ENCODE data around the gene ARHGEF10L. TPM values are rescaled to one million over a fixed set of nuclear protein-coding genes. Genes with fewer than 3 reads are reported as not detected.

ARHGEF10L gene
- total RNA-seq, 1 donor from 2014 or later, result 28.3 TPM

DNA sequence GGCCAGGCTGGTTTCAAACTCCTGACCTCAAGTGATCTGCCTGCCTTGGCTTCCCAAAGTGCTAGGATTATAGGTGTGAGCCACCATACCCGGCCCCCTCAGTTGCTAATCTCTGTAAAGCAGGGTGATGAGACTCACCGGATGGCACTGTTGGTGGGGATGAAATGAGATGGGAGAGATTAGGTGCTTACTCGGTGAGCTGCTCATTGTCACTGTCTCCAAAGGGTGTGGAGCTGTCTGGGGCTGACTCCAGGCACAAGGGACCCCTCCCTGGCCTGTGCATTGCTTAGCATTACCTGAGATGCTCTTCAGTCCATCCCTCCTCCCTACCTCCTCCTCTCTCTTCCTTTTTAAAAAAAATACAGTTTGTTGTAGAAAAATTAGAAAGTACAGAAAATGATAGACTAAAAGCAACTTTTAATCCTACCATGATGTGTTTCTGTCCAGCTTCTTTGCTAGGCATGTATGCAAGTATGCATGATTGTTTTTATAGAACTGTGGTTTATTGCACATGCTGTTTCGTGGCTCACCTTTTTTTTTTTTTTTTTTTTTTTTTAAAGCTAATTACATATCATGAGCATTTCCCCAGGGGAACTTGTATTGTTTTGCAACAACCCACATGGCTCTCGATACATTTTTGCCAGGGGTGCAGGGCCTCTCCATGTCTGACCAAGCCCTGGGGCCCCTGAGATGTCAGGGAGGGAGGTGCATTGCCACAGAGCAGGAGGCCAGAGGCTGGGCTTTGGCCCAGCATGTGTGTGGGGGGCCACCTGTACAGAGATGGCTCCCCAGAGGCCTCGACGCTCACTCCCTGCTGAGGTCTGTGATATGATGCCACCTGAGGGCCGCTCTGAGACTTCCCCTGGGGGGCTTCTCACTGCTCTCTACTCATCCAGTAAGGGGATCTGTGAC lies 55.4 kb downstream of the ARHGEF10L start:
- no peak for ATAC-seq

DNA sequence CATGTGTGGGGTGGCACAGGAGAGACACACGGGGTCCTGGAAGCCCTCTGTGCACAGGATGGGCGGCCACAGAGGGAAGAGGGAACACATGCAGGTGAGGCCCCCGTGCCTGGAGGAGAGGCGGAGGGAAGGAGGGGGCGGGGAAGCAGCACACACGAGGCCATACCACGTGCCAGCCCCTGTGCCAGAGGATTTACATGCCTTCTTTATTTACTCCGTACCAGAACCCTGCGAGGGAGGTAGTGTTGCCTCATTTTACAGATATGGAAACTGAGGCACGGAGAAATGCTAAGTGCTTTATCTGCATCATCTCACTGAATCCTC lies 56.1 kb downstream of the ARHGEF10L start:
- ATAC-seq, result no peak

DNA sequence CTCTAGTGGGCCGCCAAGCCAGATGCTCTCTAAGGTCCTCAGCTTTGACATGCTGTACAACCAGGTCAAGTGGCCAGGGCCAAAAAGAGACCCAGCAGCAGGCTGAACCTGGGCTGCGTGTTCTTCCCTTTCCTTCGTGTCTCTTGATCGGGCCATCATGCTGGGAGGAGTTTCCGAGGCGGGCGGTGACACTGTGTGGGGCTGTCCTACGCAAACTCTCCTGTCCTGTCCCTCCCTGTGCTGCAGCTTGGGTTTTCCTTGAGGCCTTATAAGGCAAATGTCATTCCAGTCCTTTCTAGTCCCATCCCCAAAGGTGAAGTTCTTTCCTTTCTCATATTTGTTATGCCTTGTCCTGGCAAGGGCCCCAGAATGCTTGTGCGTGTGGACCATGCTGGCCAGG lies 56.7 kb downstream of the ARHGEF10L start:
- ATAC-seq, result no peak

DNA sequence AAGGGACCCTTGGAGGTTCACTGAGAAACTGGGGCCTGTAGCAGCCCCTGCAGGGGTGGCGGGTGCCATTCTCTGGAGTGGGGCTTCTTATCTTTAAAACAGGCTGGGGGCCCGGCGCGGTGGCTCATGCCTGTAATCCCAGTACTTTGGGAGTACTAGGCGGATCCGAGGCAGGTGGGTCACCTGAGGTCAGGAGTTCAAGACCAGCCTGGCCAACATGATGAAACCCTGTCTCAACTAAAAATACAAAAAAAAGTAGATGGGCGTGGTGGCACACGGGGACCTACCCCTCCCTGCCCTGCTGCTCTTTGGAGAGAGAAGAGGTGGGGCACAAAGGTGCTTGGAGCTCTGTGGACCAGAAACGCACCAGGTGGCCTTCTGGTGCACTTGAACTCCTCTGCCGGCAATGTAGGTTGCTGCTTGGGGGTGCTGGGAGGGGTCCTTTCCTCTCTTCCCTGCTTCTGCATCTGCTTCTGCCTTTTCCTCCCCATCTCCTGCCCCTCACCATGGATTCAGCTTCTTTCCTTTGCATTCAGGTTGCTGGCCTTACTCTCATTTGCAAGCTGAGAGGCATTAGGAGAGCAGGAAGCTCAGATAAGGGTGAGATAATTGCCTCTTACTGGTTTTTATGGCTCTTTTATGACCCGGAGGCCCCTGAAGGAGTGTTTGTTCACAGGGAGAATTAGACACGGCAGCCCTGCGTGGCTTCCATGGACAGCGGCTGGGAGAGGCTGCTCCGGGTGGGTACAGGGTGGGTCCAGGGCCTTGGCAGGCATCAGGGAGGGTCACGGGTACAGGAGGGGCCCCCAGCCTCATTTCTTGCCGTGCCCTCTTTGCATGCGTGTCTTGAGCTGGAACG lies 57.4 kb downstream of the ARHGEF10L start:
- ATAC-seq, result no peak

DNA sequence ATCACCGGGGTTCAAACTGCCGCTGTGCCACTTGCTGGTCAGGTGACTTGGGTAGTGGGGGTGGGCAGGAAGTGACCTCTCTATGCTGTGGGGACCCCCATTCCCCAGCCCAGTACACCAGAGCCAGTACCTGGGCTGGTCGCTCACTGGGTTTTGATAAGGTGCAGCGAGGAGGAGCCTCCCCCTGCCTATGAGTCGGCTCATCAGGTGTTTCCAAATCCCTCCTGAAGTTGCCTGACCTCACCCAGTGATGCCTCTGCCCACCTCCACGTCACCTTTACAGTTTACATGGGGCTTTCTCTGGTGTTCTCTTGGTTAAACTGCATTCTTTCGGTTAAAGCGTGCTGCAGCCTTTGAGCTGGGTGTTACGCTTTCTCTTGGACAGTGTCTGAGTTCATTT lies 58.2 kb downstream of the ARHGEF10L start:
- no peak for ATAC-seq

DNA sequence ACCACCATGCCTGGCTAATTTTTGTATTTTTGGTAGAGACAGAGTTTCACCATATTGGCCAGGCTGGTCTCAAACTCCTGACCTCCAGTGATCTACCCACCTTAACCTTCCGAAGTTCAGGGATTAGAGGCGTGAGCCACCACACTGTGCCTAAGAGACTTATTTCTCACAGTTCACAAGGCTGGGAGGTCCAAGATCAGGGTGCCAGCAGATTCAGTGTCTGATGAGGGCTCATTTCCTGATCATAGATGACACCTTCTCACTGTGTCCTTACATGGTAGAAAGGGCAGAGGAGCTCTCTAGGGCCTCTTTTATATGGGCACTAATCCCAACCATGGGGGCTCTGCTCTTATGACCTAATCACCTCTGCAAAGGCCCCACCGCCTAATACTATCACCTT lies 58.8 kb downstream of the ARHGEF10L start:
- ATAC-seq, result no peak

DNA sequence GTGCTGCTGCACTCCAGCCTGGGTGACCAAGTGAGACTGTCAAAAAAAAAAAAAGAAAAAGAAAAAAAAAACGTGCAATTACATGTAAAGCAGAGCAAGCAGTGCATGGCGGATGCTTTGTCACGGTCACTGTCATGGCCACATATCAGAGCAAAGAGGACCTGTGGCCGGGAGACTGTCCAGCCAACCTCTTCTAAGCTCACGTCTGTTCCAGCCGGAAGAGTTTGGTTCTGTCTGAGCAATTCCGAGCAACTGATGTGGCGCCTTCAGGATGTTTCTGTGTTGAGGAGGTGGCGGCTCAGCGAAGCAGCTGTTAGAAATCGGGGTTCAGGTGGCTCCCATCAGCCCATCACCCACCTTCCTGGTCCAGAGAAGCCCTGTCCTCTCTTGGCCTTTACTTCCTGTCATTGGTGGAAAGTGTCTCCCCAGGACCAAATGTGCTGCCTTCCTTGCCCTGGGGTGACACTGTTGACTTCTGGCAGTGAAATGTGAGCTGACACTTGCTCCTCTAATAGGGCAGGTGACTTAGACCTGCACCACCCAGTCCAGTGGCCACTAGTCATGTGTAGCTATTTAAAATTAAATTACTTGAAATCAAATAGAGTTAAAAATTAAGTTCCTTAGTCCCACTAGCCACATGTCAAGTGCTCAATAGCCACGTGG lies 59.9 kb downstream of the ARHGEF10L start:
- ATAC-seq, result no peak

DNA sequence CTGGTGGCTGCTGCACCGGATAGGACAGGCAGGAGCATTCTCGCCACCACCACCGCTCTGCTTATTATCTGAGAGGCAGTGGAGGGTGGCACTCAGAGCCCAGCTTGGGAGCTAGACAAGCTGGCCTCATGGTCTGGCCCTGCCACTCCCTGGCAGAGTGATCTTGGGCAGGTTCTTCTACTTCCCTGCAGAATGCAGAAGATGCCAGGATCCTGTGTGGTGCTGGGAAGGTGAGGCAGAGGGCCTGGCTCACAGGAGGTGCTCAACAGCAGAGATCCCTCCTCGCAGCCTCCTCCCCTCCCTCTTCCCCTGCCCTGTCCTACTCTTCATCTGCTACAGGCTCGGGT lies 60.4 kb downstream of the ARHGEF10L start:
- ATAC-seq, result peak; percentile 11

DNA sequence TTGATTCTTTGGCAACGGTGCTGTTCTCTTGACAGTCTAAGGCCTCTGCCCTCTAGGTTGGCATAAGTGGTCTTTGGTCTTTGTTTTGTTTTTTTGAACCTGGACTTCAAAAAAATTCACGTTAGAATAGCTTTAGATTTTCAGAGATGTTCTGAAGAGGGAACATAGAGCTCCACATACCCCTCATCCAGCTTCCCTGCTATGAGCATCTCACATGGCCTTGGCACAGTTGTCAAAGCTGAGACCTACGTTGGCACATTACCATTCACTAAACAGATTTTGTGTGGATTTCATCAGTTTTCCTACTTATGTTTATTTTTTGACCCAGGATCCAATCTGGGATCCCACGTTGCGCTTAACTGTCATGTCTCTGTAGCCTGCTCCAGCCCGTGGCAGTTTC lies 60.8 kb downstream of the ARHGEF10L start:
- ATAC-seq, result no peak

DNA sequence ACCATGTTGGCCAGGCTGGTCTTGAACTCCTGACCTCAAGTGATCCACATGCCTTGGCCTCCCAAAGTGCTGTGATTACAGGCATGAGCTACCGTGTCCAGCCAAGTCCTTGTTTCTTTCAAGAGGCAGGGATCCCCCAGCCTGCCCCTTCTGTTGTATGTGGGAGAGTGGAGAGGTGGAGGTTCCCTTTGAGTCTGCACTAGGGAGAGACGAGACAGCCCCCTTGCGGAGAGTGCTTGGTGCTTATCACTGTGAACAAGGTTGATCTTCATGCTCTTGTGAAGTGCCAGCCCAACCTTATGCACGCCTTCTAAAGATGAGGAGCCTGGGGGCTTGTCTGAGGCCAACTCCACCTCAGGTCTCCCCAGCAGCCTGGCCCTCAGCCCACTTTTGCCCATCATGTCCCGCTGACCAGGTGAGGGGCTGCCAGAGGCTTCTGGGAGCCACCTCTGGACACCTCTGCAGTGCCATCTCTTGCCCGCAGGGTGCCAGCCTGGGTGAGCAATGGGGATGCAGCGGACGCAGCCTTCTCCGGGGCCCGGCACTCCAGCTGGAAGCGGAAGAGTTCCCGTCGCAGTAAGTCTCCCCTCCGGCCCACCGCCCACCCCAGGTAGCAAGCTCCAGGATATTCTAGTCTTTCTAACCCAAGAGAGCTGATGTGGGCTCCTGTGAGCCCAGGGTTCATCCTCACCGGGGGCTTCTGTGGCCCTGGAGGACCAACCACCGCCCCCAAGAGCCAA lies 62.3 kb downstream of the ARHGEF10L start:
- ATAC-seq, result no peak

DNA sequence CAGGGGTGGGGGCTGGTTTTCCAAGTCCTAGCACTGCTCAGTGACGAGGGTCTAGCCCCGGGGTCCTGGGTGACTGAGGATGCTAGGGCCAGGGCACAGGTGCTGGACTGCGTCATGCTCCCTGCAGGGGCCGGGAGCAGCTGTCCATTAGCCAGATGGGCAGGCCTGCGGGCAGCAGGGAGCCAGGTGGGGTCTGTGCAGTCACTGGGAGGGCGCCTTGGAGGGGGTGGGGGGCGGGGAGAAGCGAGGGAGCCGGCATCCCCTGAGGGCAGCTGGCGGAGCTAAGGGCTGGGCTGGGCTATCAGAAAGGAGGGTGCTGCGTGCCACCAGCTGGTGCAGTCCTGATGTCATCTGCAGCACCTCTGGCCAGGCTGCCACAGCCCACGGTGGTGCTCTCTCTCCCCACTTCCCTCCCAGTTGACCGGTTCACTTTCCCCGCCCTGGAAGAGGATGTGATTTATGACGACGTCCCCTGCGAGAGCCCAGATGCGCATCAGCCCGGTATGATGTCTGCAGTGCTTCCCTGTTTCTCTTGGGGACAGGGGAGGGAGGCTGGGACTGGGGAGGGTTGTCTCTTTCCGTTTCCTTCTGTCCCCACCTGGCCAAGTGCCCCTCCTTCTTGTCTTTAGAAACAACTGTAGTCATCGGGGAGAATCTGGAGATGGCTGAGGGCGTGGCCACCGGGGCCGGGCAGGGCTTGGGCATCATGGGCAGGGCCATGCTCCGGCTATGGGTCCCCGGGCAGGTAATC lies 63.8 kb downstream of the ARHGEF10L start:
- no peak for ATAC-seq

DNA sequence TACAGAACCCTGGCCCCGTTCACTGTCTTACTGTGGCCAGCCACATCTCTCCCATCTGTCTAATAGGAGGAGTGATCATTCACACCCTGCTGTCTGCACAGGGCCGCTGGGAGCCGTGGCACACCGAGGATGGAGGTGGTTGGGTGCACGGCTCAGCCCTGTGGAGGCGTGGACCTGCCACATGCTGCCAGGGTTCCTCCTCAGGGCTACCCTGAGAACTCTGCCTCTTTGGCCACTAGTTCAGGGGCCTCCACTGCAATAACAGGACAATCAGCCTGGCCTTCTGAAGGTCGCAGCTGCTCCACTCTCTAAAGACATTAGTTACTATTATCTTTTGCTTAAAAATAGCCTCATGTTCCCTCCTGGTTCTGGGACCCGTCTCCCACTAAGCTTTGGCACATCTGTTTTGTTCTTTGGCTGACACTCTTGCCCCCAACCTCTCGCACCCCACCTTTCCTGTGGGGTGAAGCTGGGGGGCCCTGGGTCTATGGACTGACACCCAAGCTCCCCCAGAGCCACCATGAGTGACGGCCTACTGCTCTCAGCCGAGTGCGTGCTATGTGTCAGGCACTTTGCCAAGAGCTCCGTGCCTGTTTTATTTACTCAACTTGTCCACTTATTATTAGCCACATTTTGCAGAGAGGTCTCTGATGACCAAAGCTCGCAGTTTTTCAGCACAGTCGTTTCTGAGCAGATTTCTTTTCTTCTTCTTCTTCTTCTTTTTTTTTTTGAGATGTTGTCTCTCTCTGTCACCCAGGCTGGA lies 66.3 kb downstream of the ARHGEF10L start:
- ATAC-seq, result no peak

DNA sequence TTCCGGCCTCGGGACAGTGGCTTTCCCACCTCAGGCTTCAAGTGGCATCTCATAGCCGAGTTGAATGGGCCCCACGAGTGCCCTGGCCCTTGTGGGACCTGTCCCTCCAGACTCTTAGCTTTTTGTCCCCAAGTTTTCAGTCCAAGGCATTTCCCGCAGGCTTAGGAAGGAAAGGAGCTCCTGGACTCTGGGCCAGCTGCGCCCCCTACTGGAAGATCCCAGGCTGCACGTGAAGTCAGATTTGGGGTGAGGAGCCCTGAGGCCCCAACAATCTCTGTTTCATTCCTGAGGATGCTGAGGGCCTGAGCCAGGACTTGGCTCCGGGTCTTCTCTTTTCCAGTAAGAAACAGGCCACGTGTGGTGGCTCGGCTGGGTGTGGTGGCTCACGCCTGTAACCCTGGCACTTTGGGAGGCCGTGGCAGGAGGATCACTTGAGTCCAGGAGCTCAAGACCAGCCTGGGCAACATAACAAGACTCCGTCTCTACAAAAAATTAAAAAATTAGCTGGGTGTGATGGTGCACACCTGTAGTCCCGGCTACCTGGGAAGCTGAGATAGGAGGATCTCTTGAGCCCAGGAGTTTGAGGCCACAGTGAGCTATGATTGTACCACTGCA lies 67.4 kb downstream of the ARHGEF10L start:
- peak; percentile 55 for ATAC-seq

DNA sequence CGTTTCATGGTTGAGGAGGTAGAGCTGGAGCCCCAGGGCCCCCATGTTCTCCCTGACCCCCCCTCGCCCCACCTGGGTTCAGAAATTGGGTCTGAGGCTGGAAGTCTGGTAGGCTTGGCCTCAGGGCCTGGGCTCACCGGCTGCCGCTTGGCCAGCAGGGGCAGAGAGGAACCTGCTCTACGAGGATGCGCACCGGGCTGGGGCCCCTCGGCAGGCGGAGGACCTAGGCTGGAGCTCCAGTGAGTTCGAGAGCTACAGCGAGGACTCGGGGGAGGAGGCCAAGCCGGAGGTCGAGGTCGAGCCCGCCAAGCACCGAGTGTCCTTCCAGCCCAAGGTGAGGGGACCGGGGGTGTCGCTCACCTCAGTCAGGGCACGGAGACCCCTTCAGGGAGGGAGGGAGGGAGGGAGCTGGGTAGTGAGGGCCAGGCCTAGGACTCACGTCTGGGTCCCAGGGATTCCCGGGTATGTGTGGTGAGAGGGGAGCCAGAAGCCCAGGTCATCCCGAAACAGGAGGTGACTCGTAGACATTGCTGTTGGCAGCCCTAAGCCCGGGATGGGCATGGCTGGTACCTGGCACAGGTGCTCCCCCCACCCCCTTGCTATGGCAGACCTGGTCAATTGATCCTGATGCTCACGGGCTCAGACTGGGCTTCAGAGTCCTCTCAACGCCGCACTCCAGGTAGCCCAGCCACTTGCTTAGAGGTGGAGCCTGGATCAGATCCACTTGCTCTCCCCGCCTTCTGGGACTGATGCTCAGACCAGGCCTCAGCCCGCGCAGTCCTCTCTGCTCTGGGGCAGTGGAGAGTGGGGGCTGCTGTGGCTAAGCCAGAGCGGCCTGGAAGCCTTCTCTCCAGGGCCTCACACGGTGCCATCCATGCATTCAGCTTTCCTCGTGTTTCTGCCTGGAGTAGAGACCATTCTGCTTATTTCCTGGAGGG lies 68.4 kb downstream of the ARHGEF10L start:
- ATAC-seq, result no peak

DNA sequence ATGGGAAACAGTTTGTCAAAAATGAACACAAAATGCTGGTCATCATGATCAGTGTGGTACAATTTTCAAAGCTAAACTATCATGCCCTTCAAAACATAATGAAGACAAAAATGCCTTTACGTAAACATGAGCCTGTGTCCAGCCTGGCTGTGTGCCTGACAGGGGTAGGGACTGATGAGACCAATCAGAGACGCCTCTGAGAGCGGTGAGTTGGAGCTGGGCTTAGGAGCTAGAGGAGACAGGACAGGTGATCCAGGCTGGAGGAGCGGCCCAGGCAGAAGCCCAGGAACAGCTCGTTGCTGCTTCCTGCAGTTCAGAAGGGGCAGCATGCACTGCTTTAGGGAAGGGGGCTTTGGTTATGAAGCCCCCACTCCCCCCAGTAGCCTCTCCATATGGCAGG lies 70.0 kb downstream of the ARHGEF10L start:
- no peak for ATAC-seq

DNA sequence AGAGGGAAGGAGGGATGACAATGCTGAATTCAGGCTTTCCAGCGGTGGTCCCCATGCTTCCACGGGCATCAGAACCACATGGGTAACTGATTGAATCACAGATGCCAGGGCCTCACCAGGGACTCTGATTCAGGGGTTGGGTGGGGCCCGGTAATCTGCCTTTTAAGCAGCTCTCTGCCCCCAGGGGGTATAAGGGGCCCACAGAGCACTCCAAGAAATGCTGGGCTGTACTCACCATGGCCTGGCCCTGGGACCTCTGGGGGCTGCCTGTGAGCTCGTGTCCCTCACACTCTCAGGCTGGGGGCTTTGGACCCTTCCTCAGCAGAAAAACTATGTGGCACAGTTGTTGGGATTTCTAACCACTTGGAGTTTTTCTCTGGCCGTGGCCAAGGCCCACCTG lies 70.6 kb downstream of the ARHGEF10L start:
- no peak for ATAC-seq

DNA sequence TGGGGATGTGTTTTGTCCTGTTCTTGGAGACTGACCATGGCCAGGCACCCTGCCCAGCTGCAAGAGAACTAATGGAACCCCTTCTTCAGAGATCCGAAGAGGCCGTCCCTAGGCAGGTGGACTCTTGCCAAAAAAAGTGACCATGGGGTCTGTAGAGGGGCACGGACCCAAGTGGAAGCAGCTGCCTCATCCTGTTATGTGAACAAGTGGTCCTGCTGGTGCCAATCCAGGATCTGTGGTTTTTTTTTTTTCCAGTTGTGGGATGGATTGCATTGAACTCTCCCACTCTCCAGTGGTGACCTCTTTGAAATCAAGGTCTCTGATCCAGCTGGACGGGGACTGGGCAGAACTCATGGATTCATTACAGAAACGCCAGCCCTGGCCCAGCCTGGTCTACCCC lies 71.2 kb downstream of the ARHGEF10L start:
- ATAC-seq, result no peak

DNA sequence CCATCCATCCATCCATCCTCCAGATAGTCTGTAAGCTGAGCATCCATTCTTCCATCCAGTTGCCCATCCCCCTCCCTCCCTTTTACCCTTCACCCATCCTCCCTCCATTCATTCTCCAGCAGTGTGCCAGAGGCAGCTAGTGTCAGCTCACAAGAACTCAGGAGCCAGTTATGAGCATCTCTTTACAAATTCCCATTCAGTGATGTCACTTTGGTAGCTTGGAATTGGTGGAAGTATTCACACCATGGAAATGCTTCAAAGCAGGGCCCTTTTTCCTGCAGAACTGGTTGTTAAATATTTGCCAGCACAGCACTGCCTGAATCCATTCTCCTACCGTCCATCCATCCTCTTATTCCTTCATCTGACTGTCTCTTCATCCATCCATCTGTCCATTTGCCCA lies 72.5 kb downstream of the ARHGEF10L start:
- no peak for ATAC-seq

DNA sequence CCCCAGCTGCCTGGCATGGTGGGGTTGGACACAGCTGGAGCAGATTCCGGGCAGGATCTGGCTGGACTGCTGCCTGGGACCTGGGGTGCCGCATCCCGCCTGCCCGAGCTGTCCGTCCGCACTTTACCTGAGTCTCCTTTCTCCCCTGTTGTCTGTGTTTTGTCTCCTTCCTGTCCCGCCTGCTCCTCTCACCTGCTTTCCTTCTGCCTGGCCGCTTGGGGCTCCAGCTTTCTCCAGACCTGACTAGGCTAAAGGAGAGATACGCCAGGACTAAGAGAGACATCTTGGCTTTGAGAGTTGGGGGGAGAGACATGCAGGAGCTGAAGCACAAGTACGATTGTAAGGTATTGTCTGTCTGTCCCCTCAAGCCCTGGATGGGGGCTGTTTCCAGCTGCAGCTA lies 73.3 kb downstream of the ARHGEF10L start:
- no peak for ATAC-seq

DNA sequence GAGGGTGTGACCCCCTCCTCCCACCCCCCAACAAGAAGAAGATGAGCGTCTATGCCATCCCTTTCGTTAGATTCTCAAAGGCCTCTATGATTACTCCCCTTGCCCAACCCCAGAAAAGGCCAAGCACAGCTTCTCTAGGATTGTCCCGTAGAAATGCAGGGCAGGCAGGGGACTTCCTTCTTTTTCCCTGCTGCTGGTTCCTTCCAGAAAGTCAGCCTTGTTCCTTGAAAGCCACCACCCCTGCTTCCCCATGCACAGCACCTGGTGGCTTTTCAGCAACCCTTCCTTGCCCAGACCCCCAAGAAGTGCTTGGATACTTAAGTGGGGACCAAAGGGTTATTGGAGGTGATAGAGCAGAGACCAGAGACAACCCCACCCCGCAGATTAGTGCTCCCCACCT lies 75.1 kb downstream of the ARHGEF10L start:
- ATAC-seq, result no peak

All from esophagus mucosa (tissue), 1 donor.